Measurements from ENCODE around the gene CRYBG1.

GRCh38 chr6:106318851-106319250 is 41.7 kb upstream of the CRYBG1 start:
- no peak for TF ChIP-seq CTCF (IDR thresholded peaks at IDR 0.05)
- TF ChIP-seq POLR2A (IDR thresholded peaks at IDR 0.05), result no peak

Measured in lower leg skin (tissue), 3 donors.